Neural progenitor cell (in vitro differentiated cells): ENCODE results near the gene ELANE. TPM values are rescaled to one million over a fixed set of nuclear protein-coding genes. Genes with fewer than 3 reads are reported as not detected.
"Not testable (repeated sequence)": the region's sequence is repeated elsewhere in the genome, so short reads cannot be mapped to it uniquely, and the experiment has no call there.

ENCODE experiments used
- DNase-seq: peaks from one replicate; pipeline ENCODE4 v3.0.0-alpha.2; 2016; ENCODE audit warnings: low spot score
- H2AFZ ChIP-seq: fragments of 200-600 bp; sonication (generic); replicated peaks from 2 replicates; pipeline ENCODE4 v1.6.1; 2016; ENCODE audit warnings: antibody characterized with exemption
- H3F3A ChIP-seq: fragments of 200-600 bp; sonication (generic); 2 replicates; pipeline ENCODE4 v1.6.1; 2016; ENCODE audit warnings: antibody characterized with exemption, low read depth
- H3K27ac ChIP-seq: fragments of 200-600 bp; sonication (generic); 2 replicates; pipeline ENCODE4 v1.5.1; 2016; ENCODE audit warnings: mild to moderate bottlenecking
- H3K27me3 ChIP-seq: fragments of 200-600 bp; sonication (generic); 2 replicates; pipeline ENCODE4 v1.6.1; 2016; ENCODE audit warnings: mild to moderate bottlenecking, moderate library complexity
- H3K36me3 ChIP-seq: fragments of 200-600 bp; sonication (generic); 2 replicates; pipeline ENCODE4 v1.5.1; 2016
- H3K4me1 ChIP-seq: fragments of 200-600 bp; sonication (generic); 2 replicates; pipeline ENCODE4 v1.6.1; 2016; ENCODE audit warnings: mixed run types
- H3K4me2 ChIP-seq: fragments of 200-600 bp; sonication (generic); 2 replicates; pipeline ENCODE4 v1.6.1; 2016
- H3K4me3 ChIP-seq: fragments of 200-600 bp; sonication (generic); 2 replicates; pipeline ENCODE4 v1.5.1; 2016
- H3K79me2 ChIP-seq: fragments of 200-600 bp; sonication (generic); 2 replicates; pipeline ENCODE4 v1.6.1; 2016; ENCODE audit warnings: low read depth
- H3K9ac ChIP-seq: fragments of 200-600 bp; sonication (generic); 2 replicates; pipeline ENCODE4 v1.6.1; 2016
- H3K9me3 ChIP-seq: fragments of 200-600 bp; sonication (generic); 2 replicates; pipeline ENCODE4 v1.5.1; 2016; ENCODE audit warnings: low read depth
- H4K20me1 ChIP-seq: fragments of 200-600 bp; sonication (generic); 2 replicates; pipeline ENCODE4 v1.6.1; 2016; ENCODE audit warnings: low read depth
- H3K27ac Mint-ChIP-seq: 3 replicates; pipeline ENCODE4 v1.8.0; 2021; ENCODE audit warnings: mixed read lengths
- H3K27me3 Mint-ChIP-seq: 2 replicates; pipeline ENCODE4 v1.8.0; 2022; ENCODE audit warnings: low read depth, mild to moderate bottlenecking, inconsistent platforms, moderate library complexity, mixed read lengths; ENCODE audit not compliant: insufficient read depth
- H3K36me3 Mint-ChIP-seq: 3 replicates; pipeline ENCODE4 v1.8.0; 2021; ENCODE audit warnings: mixed read lengths
- H3K4me1 Mint-ChIP-seq: 3 replicates; pipeline ENCODE4 v1.8.0; 2021; ENCODE audit warnings: mixed read lengths
- H3K4me3 Mint-ChIP-seq: 3 replicates; pipeline ENCODE4 v1.8.0; 2021; ENCODE audit warnings: mild to moderate bottlenecking, moderate library complexity, mixed read lengths
- H3K9me3 Mint-ChIP-seq: 3 replicates; pipeline ENCODE4 v1.8.0; 2020; ENCODE audit warnings: mixed read lengths
- EZH2 ChIP-seq: fragments of 200-600 bp; sonication (generic); IDR thresholded peaks from 2 replicates; pipeline ENCODE4 v1.6.1; 2017; ENCODE audit warnings: antibody characterized with exemption, mild to moderate bottlenecking, moderate library complexity
- EZH2phosphoT487 ChIP-seq: fragments of 200-600 bp; sonication (generic); IDR thresholded peaks from 2 replicates; pipeline ENCODE4 v1.6.1; 2017; ENCODE audit warnings: antibody characterized with exemption
- total RNA-seq: library from RNA; depleted of rRNA; stranded (reverse); fragments of >200 nt; gene quantifications from 2 replicates; pipeline ENCODE4 v1.2.3, GENCODE V29; 2015; ENCODE audit warnings: low replicate concordance
- TF ChIP-seq, protein P1 (sequence below): fragments of 200-600 bp; sonication (generic); IDR thresholded peaks from 2 replicates; pipeline ENCODE4 v1.5.1; 2017; ENCODE audit warnings: antibody characterized with exemption, mild to moderate bottlenecking

The ELANE gene
- total RNA-seq, 1 donor from 2014 or later = not detected

DNA sequence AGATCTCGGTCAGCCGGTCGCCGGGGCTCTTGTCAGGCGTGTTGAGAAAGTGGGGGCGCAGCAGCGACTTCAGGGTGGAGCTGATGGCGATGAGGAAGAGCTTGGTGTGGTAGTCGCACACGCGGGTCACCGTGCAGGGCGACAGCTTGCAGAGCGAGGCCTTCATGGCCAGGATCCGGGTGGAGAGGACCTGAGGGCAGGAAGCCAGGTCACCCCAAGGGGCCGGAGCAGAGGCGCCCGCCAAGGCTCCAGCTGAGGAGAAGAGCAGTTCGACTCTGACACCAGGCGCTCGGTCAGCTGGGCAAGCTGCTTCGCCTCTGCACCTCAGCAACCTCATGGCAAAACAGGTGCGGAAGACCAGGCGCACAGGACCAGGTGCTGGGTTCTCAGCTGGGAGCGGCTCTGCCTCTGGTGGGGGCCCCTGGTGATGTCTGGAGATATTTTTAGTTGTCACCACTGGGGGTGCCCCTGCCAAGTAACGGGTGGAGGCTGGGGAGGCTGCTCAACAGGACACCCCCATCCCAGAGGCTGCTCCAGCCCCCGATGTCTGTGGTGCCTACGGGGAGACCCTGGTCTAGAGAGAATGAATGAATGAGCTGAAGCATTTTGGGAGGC is 23.3 kb downstream of the ELANE start:
- DNase-seq = no peak
- Mint-ChIP-seq H3K27ac (no peak overlapping the region), H3K9me3 (no peaks in the 10 kb centered on the region), H3K4me3 (no peak overlapping the region), H3K27me3 (peaks cover 10% of the 10 kb centered on the region), H3K4me1 (peaks cover 4% of the 10 kb centered on the region), H3K36me3 (peaks cover 12% of the 10 kb centered on the region)
- H3K9me3 ChIP-seq = no peaks in the 10 kb centered on the region
- peaks cover 10% of the 10 kb centered on the region for H4K20me1 ChIP-seq
- H3F3A ChIP-seq = peaks cover 22% of the 10 kb centered on the region
- H3K4me1 ChIP-seq = no peaks in the 10 kb centered on the region
- no peaks in the 10 kb centered on the region for H3K36me3 ChIP-seq
- no peak overlapping the region for H3K27ac ChIP-seq
- H3K4me3 ChIP-seq = no peak overlapping the region
- no peak for TF ChIP-seq EZH2phosphoT487
- no peak for TF ChIP-seq EZH2
- TF ChIP-seq, protein P1, sequence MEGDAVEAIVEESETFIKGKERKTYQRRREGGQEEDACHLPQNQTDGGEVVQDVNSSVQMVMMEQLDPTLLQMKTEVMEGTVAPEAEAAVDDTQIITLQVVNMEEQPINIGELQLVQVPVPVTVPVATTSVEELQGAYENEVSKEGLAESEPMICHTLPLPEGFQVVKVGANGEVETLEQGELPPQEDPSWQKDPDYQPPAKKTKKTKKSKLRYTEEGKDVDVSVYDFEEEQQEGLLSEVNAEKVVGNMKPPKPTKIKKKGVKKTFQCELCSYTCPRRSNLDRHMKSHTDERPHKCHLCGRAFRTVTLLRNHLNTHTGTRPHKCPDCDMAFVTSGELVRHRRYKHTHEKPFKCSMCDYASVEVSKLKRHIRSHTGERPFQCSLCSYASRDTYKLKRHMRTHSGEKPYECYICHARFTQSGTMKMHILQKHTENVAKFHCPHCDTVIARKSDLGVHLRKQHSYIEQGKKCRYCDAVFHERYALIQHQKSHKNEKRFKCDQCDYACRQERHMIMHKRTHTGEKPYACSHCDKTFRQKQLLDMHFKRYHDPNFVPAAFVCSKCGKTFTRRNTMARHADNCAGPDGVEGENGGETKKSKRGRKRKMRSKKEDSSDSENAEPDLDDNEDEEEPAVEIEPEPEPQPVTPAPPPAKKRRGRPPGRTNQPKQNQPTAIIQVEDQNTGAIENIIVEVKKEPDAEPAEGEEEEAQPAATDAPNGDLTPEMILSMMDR = no peak
- no peak overlapping the region for H3K4me2 ChIP-seq
- H2AFZ ChIP-seq = no peak overlapping the region
- no peaks in the 10 kb centered on the region for H3K79me2 ChIP-seq
- no peaks in the 10 kb centered on the region for H3K27me3 ChIP-seq
- H3K9ac ChIP-seq = no peak overlapping the region

DNA sequence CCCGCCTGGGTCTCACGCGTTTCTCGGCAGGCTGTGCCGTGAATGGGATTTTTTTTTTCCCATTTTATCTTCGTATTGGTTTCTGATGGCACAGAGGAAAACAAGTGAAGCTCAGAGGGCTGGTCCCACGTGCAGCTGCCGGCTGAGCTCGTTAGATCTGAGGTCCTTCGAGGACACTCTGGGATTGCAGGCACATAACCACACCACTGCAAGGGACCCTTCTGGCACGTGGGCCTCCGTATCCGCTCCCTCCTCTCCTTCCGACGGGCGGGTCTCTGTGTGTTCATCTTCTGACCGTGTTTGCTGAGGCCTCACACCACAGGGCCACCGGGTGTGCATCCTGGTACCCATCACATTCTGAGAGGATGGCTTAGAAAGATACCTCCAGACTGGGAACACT is 24.0 kb downstream of the ELANE start:
- Mint-ChIP-seq H3K36me3 (peaks cover 15% of the 10 kb centered on the region), H3K27ac (no peak overlapping the region), H3K4me1 (peaks cover 4% of the 10 kb centered on the region), H3K9me3 (no peaks in the 10 kb centered on the region), H3K27me3 (peaks cover 10% of the 10 kb centered on the region), H3K4me3 (no peak overlapping the region)
- H3F3A ChIP-seq = peaks cover 21% of the 10 kb centered on the region
- H3K4me3 ChIP-seq = no peak overlapping the region
- H3K4me1 ChIP-seq = no peaks in the 10 kb centered on the region
- H3K9me3 ChIP-seq = no peaks in the 10 kb centered on the region
- no peak overlapping the region for H3K9ac ChIP-seq
- H2AFZ ChIP-seq = no peak overlapping the region
- no peak overlapping the region for H3K4me2 ChIP-seq
- TF ChIP-seq, protein P1 = no peak
- TF ChIP-seq EZH2 = no peak
- TF ChIP-seq EZH2phosphoT487 = no peak
- no peaks in the 10 kb centered on the region for H3K27me3 ChIP-seq
- H3K27ac ChIP-seq = no peak overlapping the region
- H4K20me1 ChIP-seq = peaks cover 14% of the 10 kb centered on the region
- no peak for DNase-seq
- H3K36me3 ChIP-seq = no peaks in the 10 kb centered on the region
- no peaks in the 10 kb centered on the region for H3K79me2 ChIP-seq

DNA sequence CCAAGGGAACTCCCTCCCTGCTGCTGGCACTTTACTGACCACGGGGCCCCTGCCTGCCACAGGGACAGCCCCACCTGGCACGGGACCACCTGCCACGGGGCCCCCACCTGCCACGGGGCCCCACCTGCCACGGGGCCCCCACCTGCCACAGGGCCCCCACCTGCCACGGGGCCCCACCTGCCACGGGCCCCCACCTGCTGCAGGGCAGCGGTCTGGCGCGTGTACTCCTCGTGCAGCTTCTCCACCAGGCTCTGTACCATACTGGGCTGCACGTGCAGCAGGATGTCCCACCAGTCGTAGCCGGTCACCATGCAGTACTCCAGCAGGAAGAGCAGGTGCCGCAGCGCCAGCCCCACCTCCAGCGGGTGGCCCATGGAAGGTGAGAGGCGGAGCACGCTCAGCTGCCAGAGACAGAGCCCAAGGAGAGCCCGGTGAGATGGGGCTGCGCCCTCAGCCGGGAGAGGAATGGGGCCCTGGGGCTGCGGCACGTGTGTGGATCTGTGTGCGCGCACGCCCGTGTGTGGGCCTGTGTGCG is 24.7 kb downstream of the ELANE start:
- H3K4me3 ChIP-seq = no peak overlapping the region
- Mint-ChIP-seq H3K9me3 (no peaks in the 10 kb centered on the region), H3K4me3 (no peak overlapping the region), H3K27me3 (peaks cover 8% of the 10 kb centered on the region), H3K36me3 (peaks cover 20% of the 10 kb centered on the region), H3K4me1 (peaks cover 2% of the 10 kb centered on the region), H3K27ac (no peak overlapping the region)
- no peak overlapping the region for H3K27ac ChIP-seq
- no peak overlapping the region for H3K4me2 ChIP-seq
- no peak for TF ChIP-seq EZH2phosphoT487
- TF ChIP-seq, protein P1 = no peak
- no peak for TF ChIP-seq EZH2
- H3K9me3 ChIP-seq = no peaks in the 10 kb centered on the region
- H3K36me3 ChIP-seq = no peaks in the 10 kb centered on the region
- H3K9ac ChIP-seq = no peak overlapping the region
- peaks cover 14% of the 10 kb centered on the region for H4K20me1 ChIP-seq
- no peak for DNase-seq
- H3F3A ChIP-seq = peaks cover 16% of the 10 kb centered on the region
- no peaks in the 10 kb centered on the region for H3K79me2 ChIP-seq
- no peak overlapping the region for H2AFZ ChIP-seq
- no peaks in the 10 kb centered on the region for H3K4me1 ChIP-seq
- H3K27me3 ChIP-seq = no peaks in the 10 kb centered on the region

DNA sequence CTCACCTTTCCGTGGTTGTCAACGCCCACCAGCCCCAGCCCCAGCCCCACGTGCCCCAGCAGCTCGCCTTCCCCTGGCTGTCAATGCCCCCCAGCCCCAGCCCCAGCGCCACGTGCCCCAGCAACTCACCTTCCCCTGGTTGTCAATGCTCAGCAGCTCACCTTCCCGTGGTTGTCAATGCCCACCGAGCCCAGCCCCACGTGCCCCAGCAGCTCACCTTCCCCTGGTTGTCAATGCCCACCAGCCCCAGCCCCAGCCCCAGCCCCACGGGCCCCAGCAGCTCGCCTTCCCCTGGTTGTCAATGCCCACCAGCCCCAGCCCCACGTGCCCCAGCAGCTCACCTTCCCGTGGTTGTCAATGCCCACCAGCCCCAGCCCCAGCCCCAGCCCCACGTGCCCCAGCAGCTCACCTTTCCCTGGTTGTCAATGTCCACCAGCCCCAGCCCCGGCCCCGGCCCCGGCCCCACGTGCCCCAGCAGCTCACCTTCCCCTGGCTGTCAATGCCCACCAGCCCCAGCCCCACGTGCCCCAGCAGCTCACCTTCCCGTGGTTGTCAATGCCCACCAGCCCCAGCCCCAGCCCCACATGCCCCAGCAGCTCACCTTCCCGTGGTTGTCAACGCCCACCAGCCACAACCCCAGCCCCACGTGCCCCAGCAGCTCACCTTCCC is 26.0 kb downstream of the ELANE start:
- H3K36me3 ChIP-seq, H3K9ac ChIP-seq, H3K27me3 ChIP-seq, H3K4me2 ChIP-seq, H3K79me2 ChIP-seq, H3K9me3 Mint-ChIP-seq, H3K27ac Mint-ChIP-seq, DNase-seq, H3K4me1 ChIP-seq, H3K4me1 Mint-ChIP-seq, H3F3A ChIP-seq, H2AFZ ChIP-seq, H3K27me3 Mint-ChIP-seq, H3K9me3 ChIP-seq, H3K4me3 ChIP-seq, H3K4me3 Mint-ChIP-seq, H3K27ac ChIP-seq: not testable (repeated sequence)
- peaks cover 22% of the 10 kb centered on the region for H3K36me3 Mint-ChIP-seq
- H4K20me1 ChIP-seq = peaks cover 14% of the 10 kb centered on the region

DNA sequence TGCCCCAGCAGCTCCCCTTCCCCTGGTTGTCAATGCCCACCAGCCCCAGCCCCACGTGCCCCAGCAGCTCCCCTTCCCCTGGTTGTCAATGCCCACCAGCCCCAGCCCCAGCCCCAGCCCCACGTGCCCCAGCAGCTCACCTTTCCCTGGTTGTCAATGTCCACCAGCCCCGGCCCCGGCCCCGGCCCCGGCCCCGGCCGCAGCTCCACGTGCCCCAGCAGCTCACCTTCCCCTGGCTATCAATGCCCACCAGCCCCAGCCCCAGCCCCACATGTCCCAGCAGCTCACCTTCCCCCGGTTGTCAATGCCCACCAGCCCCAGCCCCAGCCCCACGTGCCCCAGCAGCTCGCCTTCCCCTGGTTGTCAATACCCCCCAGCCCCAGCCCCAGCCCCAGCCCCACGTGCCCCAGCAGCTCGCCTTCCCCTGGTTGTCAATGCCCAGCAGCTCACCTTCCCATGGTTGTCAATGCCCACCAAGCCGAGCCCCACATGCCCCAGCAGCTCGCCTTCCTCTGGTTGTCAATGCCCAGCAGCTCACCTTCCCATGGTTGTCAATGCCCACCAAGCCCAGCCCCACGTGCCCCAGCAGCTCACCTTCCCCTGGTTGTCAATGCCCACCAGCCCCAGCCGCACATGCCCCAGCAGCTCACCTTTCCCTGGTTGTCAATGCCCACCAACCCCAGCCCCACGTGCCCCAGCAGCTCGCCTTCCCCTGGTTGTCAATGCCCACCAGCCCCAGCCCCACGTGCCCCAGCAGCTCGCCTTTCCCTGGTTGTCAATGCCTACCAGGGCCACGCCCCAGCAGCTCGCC is 26.9 kb downstream of the ELANE start:
- H3K9me3 Mint-ChIP-seq, H3K79me2 ChIP-seq, H3K9ac ChIP-seq, H3K27me3 Mint-ChIP-seq, H3K4me2 ChIP-seq, H3K9me3 ChIP-seq, H3K4me1 ChIP-seq, H2AFZ ChIP-seq, H3K4me3 ChIP-seq, H3K27ac ChIP-seq, H3K27ac Mint-ChIP-seq, H3F3A ChIP-seq, H3K36me3 ChIP-seq, H3K27me3 ChIP-seq, DNase-seq, H3K4me1 Mint-ChIP-seq: not testable (repeated sequence)
- H4K20me1 ChIP-seq = peaks cover 10% of the 10 kb centered on the region
- H3K4me3 Mint-ChIP-seq = peak overlapping the region; percentile 8
- peaks cover 22% of the 10 kb centered on the region for H3K36me3 Mint-ChIP-seq
